Neural crest cell (in vitro differentiated cells): ENCODE data around the gene RPTOR. TPM values are rescaled to one million over a fixed set of nuclear protein-coding genes. Genes with fewer than 3 reads are reported as not detected.
A peak's percentile ranks its signal among the peaks of the same experiment; 100 is the strongest.

Experiments
- DNase-seq: peaks from one replicate; pipeline ENCODE4 v3.0.0; 2021; ENCODE audit warnings: low read depth, mixed read lengths, low spot score
- H3K27ac Mint-ChIP-seq: one replicate; pipeline ENCODE4 v1.8.0; 2021; ENCODE audit warnings: mild to moderate bottlenecking, mixed read lengths; ENCODE audit not compliant: unreplicated experiment
- H3K27me3 Mint-ChIP-seq: 2 replicates; pipeline ENCODE4 v1.8.0; 2021; ENCODE audit warnings: low read depth, mild to moderate bottlenecking, mixed read lengths
- H3K36me3 Mint-ChIP-seq: 2 replicates; pipeline ENCODE4 v1.8.0; 2021; ENCODE audit warnings: low read depth, mild to moderate bottlenecking, mixed read lengths
- H3K4me1 Mint-ChIP-seq: 2 replicates; pipeline ENCODE4 v1.8.0; 2021; ENCODE audit warnings: mixed read lengths
- H3K4me3 Mint-ChIP-seq: one replicate; pipeline ENCODE4 v1.8.0; 2021; ENCODE audit warnings: mild to moderate bottlenecking, mixed read lengths
- H3K9me3 Mint-ChIP-seq: 2 replicates; pipeline ENCODE4 v1.8.0; 2021; ENCODE audit warnings: mixed read lengths
- total RNA-seq: library from RNA; stranded (reverse); gene quantifications from 2 replicates; pipeline ENCODE4 v1.2.1, GENCODE V29; 2021
- TF ChIP-seq, protein P1 (sequence below): fragments of 200-600 bp; sonication (generic); conservative IDR thresholded peaks from 2 replicates; pipeline ENCODE4 v1.5.0; 2021; ENCODE audit warnings: antibody characterized with exemption, mild to moderate bottlenecking

The RPTOR gene
- total RNA-seq, 1 donor from 2014 or later = 41.1 TPM

DNA sequence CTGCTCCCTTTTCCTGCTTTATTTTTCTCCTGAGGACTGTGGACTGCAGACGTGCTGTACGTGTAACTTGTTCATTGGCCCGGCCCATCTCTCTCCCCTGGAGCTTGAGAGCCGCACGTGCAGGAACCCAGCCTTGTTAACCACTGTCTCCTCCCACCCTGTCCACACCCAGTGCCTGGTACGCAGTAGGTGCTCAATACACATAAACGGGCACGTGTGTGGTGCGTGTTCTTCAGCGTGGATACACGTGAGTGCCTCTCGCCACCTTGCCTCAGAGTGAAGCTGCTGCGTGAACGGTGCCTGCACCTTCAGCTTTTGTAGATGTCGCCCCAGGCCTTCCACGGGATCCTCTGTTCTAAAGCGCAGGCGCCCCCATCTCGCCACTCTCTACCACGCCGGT, 350.7 kb downstream of the RPTOR start:
- Mint-ChIP-seq H3K9me3 (no peaks in the 10 kb centered on the region), H3K27me3 (no peaks in the 10 kb centered on the region), H3K4me1 (peaks cover 11% of the 10 kb centered on the region), H3K36me3 (no peaks in the 10 kb centered on the region), H3K4me3 (no peak overlapping the region), H3K27ac (peak overlapping the region; percentile 57)
- no peak for DNase-seq
- TF ChIP-seq, protein P1, sequence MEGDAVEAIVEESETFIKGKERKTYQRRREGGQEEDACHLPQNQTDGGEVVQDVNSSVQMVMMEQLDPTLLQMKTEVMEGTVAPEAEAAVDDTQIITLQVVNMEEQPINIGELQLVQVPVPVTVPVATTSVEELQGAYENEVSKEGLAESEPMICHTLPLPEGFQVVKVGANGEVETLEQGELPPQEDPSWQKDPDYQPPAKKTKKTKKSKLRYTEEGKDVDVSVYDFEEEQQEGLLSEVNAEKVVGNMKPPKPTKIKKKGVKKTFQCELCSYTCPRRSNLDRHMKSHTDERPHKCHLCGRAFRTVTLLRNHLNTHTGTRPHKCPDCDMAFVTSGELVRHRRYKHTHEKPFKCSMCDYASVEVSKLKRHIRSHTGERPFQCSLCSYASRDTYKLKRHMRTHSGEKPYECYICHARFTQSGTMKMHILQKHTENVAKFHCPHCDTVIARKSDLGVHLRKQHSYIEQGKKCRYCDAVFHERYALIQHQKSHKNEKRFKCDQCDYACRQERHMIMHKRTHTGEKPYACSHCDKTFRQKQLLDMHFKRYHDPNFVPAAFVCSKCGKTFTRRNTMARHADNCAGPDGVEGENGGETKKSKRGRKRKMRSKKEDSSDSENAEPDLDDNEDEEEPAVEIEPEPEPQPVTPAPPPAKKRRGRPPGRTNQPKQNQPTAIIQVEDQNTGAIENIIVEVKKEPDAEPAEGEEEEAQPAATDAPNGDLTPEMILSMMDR = no peak

DNA sequence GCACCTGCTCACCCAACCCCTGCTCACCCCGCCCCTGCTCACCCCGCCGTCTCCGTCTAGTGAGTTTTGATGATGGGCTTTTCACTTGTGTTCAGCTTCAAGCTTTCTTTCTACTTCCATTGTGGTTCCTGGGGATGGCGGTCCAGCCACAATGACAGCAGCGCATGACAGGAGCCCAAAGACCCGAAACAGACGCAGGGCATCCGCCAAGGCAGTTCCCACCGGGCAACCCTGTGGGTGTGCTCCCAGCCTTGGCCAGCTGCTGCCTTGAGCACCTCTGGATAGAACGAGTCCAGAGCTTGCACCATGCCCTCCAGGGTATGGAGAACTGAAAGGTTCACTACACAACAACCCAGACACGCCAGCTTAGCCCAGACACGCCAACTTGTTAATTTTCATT, 354.1 kb downstream of the RPTOR start:
- Mint-ChIP-seq H3K27ac (no peak overlapping the region), H3K27me3 (no peaks in the 10 kb centered on the region), H3K9me3 (no peaks in the 10 kb centered on the region), H3K4me1 (peaks cover 15% of the 10 kb centered on the region), H3K36me3 (peaks cover 2% of the 10 kb centered on the region), H3K4me3 (no peak overlapping the region)
- DNase-seq = no peak
- TF ChIP-seq, protein P1 = no peak

DNA sequence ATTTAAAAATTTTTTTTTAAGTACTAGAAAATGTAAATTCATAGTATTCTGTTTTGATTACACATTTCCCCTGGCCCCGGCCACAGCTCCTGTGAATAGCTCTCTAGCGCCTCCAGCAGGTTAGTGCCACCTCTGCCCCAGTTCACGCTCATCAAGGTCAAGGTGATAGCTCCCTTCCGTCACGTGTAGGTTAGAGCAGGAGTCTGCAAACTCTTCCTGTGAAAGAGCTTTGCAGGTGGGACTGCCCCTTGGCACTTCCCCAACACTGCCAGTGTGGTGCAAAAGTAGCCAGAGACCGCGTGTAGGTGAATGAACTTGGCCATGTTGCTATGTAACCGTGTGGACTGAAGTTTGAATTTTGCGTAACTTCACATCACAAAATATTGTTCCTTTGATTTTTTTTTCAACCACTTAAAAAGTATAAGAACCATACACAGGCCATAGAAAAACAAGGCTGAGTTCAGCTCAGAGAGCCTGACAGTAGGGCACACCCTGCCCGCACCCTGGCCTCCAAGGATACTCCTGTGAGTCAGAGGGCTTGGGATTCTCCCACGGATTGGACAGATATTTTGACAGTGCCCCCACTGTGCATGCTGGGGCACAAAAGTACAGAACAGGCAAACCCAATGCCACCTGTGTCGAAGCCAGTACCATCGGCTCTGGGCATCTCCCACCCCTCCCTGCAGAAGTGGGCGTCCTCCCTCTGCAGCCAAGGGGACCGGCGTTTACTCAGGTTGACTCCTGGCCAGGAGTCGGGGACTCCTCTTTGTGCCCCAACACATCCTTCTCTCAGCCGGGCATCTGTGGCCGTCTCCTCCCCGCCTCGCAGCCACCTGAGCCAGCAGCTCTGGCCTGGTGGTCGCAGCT, 355.0 kb downstream of the RPTOR start:
- no peaks in the 10 kb centered on the region for H3K9me3 Mint-ChIP-seq
- no peaks in the 10 kb centered on the region for H3K27me3 Mint-ChIP-seq
- peaks cover 2% of the 10 kb centered on the region for H3K36me3 Mint-ChIP-seq
- peak; percentile 44 for DNase-seq
- TF ChIP-seq, protein P1 = peak; percentile 63
- H3K27ac Mint-ChIP-seq = no peak overlapping the region
- peaks cover 15% of the 10 kb centered on the region for H3K4me1 Mint-ChIP-seq
- no peak overlapping the region for H3K4me3 Mint-ChIP-seq

DNA sequence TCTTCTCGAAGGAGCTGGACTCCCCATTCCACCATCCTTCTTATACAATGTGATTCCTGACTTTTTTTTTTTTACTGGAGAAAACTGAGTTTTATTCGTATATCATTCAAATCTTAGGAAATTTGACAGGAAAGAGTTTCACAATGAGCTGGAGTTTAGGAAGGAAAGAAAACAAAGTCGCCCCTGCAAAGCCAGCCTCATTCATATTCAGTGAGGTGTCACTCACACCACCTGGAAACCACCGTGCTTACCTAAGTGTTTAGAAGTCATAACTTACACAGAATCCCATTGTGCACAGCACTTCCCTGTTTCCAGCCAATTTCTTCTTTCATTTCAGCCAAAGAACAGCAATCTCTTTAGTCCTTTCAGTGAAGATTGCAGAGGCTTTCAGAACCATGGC, 356.7 kb downstream of the RPTOR start:
- Mint-ChIP-seq H3K27ac (peak overlapping the region; percentile 45), H3K4me1 (peaks cover 15% of the 10 kb centered on the region), H3K36me3 (peaks cover 2% of the 10 kb centered on the region), H3K9me3 (no peaks in the 10 kb centered on the region), H3K27me3 (no peaks in the 10 kb centered on the region), H3K4me3 (no peak overlapping the region)
- no peak for DNase-seq
- TF ChIP-seq, protein P1 = no peak

DNA sequence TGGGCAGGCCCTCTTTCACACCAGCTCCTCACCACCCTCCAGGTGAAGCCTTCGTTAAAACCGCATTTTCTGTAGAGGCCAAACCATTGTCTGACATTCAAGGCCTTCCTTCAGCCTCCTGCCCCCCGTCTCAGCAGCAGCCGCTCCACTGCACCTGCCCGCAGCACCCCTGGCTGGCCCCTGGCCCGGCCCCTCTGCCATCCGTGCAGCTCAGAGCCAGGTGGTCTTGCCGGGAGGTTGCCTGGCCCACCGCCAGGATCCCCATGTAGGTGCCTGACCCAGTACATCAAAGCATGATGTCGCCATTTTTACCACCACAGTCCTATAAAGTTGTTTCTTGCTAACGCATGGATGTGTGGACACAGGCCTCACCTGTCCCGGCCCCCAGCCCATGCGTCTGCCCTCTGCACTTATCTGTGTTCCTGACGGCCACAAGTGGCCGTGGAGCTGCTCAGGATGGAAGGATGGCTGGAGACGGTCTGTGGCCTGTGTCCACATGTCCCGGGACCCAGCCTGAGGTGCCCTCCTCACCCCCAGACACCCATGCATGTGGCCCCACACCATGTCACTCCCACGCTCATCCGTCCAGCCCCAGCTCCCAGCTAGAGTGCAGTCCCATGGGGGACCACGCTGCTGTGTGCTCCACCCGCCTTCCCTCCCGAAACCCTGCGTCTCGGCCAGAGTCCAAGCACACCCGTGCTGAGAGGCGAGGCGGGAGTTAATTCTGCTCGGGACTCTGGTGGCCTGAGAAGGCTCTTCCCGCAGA, 357.7 kb downstream of the RPTOR start:
- no peaks in the 10 kb centered on the region for H3K9me3 Mint-ChIP-seq
- H3K4me1 Mint-ChIP-seq = peaks cover 15% of the 10 kb centered on the region
- H3K27me3 Mint-ChIP-seq = no peaks in the 10 kb centered on the region
- H3K36me3 Mint-ChIP-seq = peaks cover 2% of the 10 kb centered on the region
- DNase-seq = no peak
- H3K27ac Mint-ChIP-seq = no peak overlapping the region
- H3K4me3 Mint-ChIP-seq = no peak overlapping the region
- TF ChIP-seq, protein P1 = no peak
